ENCODE data around the gene C5.
"Not testable (repeated sequence)": the region's sequence is repeated elsewhere in the genome, so short reads cannot be mapped to it uniquely, and the experiment has no call there.

Gene C5

DNA sequence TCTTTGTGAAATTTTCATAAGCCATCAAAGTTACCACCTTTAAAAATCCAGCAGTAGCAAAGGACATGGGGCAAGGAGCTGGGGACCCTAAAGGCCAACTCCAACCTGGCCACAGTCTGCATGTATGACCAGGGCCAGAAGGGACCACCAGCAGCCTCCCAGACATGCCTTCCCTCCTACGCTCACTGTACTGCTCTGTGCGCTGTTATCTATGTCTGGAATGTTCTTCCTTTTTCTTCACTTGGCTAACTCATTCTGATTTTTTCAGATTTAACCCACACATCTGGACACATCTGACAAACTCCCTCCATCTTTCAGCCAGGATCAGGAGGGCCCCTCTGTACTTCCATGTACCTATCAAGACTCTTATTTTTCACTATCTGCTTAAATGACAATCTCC, 75.9 kb downstream of the C5 start:
- Histone ChIP-seq H3K4me3 (no peak overlapping the region), H3K27ac (no peak overlapping the region)
- TF ChIP-seq, protein P1, sequence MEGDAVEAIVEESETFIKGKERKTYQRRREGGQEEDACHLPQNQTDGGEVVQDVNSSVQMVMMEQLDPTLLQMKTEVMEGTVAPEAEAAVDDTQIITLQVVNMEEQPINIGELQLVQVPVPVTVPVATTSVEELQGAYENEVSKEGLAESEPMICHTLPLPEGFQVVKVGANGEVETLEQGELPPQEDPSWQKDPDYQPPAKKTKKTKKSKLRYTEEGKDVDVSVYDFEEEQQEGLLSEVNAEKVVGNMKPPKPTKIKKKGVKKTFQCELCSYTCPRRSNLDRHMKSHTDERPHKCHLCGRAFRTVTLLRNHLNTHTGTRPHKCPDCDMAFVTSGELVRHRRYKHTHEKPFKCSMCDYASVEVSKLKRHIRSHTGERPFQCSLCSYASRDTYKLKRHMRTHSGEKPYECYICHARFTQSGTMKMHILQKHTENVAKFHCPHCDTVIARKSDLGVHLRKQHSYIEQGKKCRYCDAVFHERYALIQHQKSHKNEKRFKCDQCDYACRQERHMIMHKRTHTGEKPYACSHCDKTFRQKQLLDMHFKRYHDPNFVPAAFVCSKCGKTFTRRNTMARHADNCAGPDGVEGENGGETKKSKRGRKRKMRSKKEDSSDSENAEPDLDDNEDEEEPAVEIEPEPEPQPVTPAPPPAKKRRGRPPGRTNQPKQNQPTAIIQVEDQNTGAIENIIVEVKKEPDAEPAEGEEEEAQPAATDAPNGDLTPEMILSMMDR (IDR thresholded peaks at IDR 0.05): no peak
- no peak for DNase-seq (ENCODE audit: low spot score)

GRCh38 chr9:120971938-120972337, 78.1 kb downstream of the C5 start:
- Histone ChIP-seq H3K4me3 (no peak overlapping the region), H3K27ac (no peak overlapping the region)
- DNase-seq (ENCODE audit: low spot score): no peak
- TF ChIP-seq, protein P1 (IDR thresholded peaks at IDR 0.05): no peak

GRCh38 chr9:120971471-120971870, 78.6 kb downstream of the C5 start:
- not testable (repeated sequence) for DNase-seq (ENCODE audit: low spot score); H3K27ac ChIP-seq; H3K4me3 ChIP-seq

GRCh38 chr9:120970244-120970643, 79.8 kb downstream of the C5 start:
- H3K27ac ChIP-seq: no peak overlapping the region
- H3K4me3 ChIP-seq: no peak overlapping the region
- TF ChIP-seq, protein P1 (IDR thresholded peaks at IDR 0.05): no peak
- no peak for DNase-seq (ENCODE audit: low spot score)

DNA sequence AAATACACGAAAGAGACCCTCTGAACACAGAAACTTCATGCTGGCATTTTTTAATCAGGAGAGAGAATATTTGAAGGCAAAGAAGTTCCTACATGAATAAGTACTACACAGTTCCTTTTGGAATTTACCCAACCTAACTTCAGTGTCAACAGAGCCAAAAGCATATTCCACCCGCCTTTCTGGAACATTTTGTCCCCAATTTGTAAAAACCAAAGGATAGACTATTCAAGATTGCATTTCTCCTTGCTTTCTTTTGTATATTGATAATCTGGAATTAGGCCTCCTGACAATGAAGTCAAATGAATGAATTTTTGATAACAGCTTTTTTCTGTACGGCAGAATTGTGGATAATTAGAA, 84.1 kb downstream of the C5 start:
- TF ChIP-seq, protein P1 (IDR thresholded peaks at IDR 0.05): no peak
- Histone ChIP-seq H3K4me3 (no peak overlapping the region), H3K27ac (peak overlapping the region; percentile 89 to 93)
- DNase-seq (ENCODE audit: low spot score): no peak

DNA sequence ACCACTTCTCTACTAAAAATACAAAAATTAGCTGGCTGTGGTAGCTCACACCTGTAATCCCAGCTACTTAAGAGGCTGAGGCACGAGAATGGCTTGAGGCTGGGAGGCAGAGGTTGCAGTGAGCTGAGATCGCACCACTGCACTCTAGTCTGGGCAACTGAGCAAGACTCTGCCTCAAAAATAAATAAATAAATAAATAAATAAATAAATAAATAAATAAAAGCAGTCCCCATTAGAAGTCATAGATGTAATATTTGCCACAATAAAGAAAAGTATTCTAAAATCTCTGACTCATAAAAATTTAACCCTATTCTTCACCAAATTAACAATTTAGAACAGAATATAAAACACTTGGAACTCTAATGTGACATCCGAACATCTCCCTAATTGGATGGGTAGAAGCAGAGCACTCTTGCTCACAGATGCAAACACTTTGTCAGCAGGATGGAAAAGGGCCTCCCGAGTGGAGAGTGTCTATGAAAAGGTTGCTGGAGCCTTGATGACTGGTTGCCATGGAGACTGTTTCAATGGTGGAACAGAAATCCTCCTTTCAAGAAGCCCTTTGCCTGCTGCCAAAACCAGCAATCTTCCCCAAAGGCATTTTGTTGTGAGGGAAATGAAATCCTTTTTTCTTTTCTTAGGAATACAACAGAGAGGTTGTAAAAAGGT, 84.6 kb downstream of the C5 start:
- Histone ChIP-seq H3K4me3 (no peak overlapping the region), H3K27ac (peak overlapping the region; percentile 89 to 93)
- TF ChIP-seq, protein P1 (IDR thresholded peaks at IDR 0.05): no peak
- no peak for DNase-seq (ENCODE audit: low spot score)

- DNase-seq (ENCODE audit: low spot score): no peak
- Histone ChIP-seq H3K4me3 (no peak overlapping the region), H3K27ac (no peak overlapping the region)
- TF ChIP-seq, protein P1 (IDR thresholded peaks at IDR 0.05): no peak
Observed at GRCh38 chr9:120961936-120962335, 88.1 kb downstream of the C5 start.
